Left renal pelvis (tissue), 4 donors: ENCODE results near the gene PLK1. TPM values are rescaled to one million over a fixed set of nuclear protein-coding genes. Genes with fewer than 3 reads are reported as not detected.
"Not testable (repeated sequence)": the region's sequence is repeated elsewhere in the genome, so short reads cannot be mapped to it uniquely, and the experiment has no call there.

Source experiments
- DNase-seq, 4 donors: peaks; one replicate each; pipeline ENCODE4 v3.0.0-alpha.2; 2013; ENCODE audit warnings: low read depth in 4 of 4, low spot score in 3 of 4
- polyA plus RNA-seq, 4 donors: library from polyadenylated mRNA; unstranded; fragments of 120-200 nt; gene quantifications; one replicate each; pipeline ENCODE4 v1.2.1, GENCODE V29; 2013; ENCODE audit not compliant: insufficient read length in 4 of 4

Gene PLK1
- 10 to 100 TPM; 19.4 to 27.9 (median 25.4) TPM for polyA plus RNA-seq

DNA sequence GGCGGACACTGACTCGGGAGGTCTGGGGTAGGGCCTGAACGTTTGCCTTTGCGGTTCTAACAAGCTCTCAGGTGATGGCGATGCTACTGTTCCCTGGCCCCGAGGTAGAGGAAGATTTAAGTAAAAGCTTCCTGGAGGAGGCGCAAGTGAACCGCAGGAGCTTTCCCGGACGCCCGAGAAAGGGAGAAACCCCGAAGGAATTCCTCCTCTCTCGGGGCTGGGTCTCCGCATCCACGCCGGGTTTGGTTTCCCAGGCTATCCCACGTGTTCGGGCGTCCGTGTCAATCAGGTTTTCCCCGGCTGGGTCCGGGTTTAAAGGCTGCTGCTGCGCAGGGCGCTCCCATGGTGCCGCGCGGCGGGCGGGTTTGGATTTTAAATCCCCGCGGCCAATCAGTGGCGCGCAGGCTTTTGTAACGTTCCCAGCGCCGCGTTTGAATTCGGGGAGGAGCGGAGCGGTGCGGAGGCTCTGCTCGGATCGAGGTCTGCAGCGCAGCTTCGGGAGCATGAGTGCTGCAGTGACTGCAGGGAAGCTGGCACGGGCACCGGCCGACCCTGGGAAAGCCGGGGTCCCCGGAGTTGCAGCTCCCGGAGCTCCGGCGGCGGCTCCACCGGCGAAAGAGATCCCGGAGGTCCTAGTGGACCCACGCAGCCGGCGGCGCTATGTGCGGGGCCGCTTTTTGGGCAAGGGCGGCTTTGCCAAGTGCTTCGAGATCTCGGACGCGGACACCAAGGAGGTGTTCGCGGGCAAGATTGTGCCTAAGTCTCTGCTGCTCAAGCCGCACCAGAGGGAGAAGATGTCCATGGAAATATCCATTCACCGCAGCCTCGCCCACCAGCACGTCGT is at the start of gene PLK1:
PLK1 (plus strand) TSS at position 460 of the 844 bp plus-strand sequence; CDS start at position 504, 44 bp downstream.
- peak; percentile 51 to 77 (median 68) for DNase-seq

DNA sequence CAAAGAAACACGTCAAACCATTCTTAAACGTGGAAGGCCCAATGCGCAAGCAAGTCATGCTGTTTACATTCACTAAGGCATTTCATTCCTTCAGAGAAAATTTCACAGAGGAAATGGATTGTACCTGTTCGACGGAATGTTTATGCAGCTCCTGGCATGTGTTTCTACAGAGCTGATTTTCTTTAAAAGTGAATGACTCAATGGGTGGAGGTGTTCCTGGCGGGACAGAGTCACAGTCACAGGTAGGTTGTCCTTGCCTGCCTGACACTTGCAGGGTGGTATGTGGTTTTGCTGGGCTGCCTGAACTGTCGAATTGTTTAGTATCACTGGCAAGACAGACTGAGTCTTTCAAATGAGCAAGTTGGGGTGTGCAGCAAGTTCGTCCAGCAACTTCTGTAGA is 49.2 kb upstream of the PLK1 start:
- DNase-seq: no peak

DNA sequence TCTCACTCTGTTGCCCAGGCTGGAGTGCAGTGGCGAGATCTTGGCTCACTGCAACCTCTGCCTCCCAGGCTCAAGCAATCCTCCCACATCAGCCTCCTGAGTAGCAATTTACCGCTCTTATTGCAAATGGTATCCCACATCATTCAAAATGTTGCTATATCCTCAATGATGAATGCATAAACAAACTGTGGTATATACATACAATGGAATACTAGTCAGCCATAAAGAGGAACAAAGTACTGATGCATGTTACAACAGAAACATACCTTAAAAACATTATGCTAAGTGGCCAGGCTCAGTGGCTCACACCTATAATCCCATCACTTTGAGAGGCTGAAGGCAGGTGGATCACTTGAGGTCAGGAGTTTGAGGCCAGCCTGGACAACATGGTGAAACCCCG is 46.8 kb upstream of the PLK1 start:
- DNase-seq: not testable (repeated sequence)

DNA sequence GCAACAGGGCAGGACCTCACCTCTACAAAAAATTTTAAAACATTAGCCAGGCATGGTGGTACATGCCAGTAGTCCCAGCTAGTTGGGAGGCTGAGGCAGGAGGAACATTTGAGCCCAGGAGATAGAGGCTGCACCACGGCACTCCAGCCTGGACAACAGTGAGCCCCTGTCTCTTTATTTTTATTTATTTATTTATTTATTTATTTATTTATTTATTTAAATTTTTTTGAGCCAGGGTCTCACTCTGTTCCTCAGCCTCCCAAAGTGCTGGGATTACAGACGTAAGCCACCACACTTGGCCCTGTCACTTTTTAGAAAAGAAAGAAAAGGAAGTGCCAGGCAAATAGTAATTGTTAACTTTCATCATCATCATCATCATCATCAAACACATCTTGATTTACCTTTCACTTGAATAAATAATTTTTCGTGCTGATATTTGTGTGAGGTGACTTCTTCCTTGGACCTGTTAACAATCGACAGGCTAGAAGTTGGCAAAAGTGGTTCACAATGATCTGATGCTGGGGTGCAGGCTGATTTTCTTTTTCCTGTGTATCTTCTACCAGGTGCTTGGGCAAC is 44.1 kb upstream of the PLK1 start:
- DNase-seq: no peak

DNA sequence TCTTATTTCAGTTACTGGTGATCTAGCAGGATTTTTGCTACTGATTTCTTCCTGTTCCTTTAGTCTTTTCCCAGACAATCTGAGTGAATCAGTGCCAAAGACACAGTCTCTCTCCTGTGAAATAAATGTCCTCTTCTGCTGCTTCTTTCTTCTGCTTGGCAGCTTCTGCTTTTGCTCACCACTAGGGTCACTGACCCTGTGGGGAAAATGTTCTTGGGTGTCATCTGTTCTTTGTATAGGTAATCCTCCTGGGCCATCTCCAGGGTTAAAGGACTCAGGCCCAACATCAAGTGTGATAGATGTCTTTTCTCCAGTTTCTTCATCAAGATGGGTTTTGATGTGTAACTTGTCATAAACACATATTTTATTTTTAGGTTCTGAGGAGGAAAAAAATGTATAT is 42.7 kb upstream of the PLK1 start:
- DNase-seq: no peak

DNA sequence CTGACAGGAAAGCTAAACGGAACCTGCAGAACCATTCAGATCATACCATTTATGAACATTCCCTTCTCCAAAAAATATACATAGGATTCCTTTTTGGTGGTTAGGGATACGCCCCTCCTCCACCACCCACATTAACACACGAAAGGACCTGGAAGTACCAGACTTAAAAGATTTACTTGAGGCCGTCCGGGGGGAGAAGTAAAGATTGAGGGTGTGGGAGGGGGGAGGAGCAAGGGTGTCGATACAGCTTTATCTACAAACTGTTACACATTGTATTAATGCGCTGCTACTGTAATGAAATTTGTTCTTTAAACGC is 38.1 kb upstream of the PLK1 start:
- no peak for DNase-seq

DNA sequence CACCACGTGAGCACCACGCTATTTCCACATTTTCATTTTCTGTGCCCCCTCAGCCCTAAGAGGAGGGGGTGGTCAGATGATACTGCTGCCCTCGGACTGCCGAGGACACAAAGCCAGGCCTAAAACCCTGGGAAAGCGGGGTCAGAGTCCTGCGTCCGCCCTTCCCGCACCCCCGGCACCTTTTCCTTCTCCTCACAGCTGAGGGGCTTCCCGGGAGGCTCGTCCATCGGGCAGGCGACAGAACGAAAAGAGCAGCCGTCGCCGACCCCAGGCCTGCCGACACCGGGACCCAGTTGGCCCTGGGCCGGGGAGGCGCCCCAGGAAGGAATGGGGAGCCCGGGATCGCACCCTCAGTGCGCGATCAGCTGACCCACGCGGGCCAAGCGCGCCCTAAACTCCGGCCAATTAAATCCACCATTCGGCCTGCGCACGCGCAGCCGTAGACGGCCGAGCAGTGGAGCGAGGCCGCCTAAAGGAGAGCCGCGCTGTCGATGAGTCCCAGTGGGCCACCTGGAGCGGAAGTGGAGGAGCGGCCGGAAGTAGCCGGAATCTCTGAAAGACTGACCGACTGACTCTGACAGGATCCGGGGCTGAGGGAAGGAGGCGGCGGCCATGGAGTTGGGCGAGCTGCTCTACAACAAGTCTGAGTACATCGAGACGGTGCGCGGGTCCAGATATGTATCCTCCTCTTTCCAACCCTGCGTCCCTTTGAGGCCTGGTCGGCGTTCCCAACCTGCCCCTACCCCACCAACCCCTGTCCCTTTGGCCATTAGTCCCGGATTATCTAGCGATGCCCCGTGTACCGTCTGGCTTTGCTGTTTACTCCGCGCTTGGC is 37.5 kb upstream of the PLK1 start, which contains the start of the genes DCTN5 and PALB2:
DCTN5 (plus strand) TSS at position 536 of the 835 bp plus-strand sequence; CDS start at position 613, 77 bp downstream.
PALB2 (minus strand) TSS at position 380 of the 835 bp plus-strand sequence; CDS start at position 227, 153 bp downstream.
- peak; percentile 76 to 87 (median 80) for DNase-seq

DNA sequence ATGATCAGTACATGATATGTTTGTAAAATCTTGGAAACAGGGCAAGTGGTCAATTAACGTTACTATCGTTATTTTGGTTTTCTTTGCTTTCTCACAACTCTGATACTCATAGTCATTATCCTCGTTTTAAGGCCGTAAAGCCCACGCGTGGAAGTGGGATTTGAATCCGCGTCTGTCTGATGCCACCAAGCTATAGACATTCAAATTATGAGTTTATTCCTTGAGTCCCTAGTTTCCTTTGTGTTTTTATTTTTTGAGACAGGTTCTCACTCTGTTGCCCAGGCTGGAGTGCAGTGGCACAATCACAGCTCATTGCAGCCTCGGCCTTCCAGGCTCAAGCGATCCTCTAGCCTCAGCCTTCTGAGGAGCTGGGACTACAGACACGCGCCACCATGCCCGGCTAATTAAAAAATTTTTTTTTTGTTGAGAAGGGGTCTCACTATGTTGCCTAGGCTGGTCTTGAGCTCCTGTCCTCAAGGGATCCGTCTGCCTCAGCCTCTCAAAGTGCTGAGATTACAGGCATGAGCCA is 36.4 kb upstream of the PLK1 start:
- DNase-seq: no peak

DNA sequence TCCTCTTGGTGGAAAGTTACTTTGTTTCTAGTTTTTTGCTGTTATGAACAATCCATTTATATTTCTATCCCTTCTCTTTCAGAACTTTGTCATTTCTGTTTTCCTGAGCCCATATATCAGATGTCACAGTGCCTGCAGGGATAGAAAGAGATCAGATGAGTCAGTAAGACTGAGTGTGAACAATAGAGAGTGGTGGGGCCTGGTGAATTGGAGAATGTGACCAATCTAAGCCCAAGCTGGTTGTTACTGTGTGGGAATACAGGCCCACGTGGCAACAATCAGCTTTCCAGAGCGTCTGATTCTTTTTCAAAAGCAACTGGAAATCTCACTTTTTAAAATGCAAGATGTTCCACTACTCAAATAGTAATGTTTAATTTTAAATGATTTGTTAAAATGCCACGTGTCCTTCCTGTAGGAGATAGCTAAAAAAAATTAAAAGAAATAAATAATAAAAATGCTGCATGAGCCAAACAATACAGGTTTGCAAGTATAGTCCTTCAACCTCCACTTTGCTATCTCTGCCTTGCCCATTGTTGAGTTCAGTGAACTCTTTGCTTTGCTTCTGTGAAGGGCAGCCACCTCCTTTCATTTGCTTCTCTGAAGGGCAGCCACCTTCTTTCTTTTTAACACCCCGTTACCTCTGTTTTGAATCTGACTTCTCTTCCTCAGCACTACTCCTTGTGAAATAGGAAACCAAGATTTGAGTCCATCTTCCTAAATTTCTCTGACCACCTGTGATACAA is 27.8 kb upstream of the PLK1 start:
- DNase-seq: no peak

DNA sequence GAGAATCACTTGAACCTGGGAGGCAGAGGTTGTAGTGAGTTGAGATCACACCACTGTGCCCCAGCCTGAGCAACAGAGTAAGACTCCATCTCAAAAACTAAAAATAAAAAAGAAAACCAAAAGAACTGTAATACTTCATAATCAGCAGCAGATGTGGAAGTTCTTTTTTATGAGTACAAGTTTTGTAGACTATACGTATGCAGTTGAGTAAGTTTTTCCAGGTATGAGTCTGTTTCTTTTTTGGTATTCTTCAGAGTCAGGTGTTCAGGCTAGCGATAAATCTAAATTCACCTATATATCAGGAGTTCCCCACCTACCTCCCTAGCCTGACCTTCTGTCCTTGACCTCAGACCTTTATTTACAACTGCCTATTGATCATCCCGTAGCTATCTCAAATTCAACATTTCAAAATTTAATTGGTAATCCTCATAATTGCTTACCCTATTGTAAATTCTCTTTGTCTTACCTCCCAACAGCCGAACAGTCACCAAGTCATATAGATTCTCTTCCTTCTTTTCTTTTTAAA is 26.7 kb upstream of the PLK1 start:
- DNase-seq: no peak

DNA sequence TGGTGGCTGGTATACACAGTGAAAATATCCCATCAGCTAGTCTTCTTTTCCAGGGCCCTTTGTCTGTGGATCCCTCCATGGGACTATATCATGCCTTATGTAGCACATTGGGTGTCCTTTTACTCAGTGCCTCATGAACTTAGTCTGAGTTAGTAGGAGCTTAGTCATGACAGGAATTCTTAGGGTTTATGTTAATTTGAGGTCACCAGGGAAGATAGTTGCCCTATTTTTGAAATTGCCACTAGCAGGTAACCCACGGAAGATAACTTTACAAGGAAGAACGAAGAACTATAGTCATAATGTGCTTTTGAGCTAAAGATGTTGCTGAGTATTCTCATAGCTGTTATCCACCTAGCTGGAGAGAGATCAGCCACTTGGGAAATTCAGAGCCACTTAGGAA is 14.8 kb upstream of the PLK1 start:
- DNase-seq: no peak

DNA sequence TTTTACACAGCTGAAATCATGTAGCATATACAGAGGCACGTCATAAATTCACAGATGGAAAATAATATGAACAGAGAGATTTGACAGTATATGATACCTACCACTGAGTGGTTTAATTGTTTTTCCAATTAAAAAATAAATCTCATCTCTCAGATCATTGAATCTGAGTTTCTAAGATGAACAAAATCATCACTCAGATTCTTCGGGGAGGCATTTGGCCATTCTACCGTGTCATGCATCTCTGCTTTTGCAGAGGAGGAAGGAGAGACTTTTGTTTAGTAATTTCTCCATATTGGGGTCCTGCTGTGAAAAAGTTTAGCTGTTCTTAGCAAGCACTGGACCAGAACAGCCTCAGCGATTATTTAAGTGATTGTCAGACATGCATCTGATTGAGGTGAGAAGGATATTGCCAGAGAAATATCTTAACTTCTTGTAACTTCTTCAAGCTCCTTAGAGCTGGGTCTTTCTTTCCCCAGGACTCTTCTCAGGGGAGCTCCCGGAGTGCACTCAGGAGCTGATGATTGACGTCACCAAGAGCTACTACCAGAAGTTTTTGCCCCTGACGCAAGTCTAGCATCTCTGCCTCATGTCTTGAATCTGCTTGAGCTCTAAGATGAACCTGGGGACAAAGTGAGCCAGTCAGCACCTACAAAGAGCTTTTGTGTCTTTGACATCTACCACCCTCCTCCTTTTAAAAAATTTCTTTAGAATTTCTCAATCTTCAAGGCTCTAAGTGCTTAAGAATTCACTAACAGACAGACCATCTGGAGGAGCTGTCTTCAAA is 11.9 kb upstream of the PLK1 start:
- no peak for DNase-seq

DNA sequence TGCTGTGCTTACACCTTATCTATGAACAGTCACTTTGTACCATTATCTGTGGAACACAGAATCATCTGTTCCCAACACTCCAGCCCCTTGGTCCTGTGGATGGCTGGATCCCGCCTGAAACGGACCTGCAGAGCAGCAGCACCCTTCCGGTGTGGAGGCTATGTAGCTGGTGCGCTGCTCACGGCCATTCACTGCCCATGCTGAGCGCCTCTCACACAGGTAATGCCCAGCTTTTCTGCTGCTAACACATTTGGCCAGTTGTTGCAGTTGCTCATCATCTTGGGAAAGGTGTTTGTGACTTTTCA is 11.4 kb upstream of the PLK1 start:
- no peak for DNase-seq

DNA sequence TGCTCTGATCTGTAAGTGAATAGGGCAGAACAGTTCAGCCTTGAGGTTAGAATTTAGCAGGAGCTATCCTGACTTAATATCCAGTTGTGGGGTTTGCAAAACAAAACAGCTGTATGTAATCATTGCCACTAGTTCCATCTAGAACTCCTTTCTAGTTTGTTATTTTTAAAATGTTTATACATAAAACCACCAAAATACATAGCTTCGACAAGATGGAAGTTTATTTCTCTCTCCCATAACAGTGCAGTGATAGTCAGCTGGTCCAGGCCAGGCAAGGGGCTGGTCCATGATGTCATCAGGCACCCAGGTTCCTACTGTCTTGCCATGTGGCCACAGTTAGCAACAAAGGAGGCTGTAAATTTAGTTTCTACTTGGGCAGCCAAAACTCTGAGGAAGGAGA is 10.5 kb upstream of the PLK1 start:
- DNase-seq: no peak

DNA sequence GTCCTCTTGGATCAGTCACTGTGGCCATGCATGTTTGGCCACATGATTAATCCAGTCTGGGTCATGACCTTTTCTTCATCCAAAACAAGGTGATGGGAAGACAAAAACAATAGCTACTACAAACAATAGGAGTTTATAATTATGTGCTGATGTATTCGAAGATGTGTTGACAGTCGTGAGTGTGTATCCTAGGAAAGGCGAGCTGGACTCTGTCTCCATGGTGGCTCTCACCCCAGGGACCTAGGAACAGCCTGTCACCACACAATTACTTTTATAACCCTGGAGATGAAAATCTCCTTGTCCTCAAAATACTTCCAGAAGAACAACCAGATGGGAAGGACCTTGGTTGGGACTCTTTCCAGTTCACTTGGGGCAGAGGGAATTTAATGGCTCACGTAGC is 9.8 kb upstream of the PLK1 start:
- no peak for DNase-seq

DNA sequence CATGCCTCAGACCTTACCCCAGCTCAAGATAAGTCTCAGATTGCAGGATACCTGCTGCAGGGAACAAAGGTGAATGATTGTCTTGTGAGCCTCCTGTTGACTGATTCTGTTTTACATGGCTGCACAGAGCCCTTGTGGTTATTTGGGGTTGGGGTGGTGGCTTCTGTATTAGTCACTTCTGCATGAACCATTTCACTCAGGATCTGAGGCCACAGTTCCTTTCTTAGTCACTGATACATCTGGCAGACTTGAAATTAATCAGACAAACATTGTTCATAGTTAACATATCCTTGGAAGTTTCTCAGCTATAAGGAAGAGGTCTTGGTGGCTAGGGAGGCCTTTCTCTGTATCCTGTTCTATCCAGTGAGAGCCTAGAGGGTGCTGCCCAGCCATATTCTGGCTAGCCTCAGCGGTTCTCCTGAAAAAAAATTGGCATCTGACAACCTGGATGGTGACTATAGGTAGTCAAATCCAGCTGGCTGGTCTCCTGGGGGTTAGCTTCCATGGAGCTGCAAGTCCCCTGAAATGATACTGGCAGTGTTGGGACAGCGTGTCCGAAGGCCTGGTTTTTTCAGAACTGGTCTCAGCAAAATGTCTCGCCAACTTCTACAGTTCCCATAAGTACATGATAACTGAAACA is 8.4 kb upstream of the PLK1 start:
- no peak for DNase-seq

DNA sequence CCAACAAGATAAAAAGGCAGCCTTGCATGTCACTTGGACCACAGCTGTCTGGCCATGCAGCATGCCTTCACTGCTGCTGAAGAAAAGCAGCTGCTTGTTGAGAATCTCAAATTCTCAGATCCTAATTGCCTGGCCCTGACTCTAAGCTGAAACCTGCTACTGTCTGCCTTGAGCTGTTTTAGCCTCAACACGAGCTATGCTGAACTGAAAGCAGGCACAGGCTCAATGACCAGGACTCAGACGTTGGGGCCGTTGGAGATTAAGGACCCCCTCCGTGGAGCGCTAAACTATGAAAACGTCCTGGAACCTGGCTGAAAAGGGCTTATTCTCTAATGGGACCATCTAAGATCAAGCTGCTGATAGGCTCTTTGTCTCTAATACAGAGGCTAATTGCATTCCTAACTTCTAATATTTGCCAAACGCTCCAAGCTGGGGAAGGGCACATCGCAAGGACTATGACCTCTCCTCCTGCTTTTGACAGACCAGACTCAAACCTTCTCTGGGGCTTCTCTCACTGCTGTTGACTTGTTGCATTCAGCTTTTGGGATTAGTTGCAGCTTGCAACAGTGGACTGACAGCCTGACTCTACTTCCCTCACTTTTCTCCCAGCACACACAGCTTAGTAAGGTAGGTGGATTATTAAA is 4.6 kb upstream of the PLK1 start:
- DNase-seq: no peak

DNA sequence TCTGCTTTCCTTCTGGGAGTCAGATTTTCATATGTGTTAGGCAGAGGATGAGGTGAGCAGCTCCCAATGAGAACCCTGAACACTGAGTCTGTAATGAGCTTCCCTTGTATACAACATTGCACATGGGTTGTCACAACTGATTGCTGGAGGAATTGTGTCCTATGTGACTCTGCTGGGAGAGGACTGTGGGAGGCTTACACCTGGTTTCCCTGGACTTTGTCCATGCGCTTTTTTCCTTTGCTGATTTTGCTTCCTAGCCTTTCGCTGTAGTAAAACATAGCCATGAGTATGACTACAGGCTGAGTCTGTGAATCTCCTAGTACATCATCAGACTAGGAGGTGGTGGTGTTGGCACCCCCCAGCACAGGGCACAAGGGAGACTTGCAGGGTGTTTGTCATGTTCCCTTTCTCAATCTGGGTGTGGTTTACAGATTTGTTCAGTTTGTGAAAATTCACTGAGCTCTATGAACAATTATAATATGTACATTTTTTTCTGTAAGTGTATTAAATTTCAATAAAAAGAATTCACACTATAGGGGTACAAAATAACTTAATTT is 1.7 kb upstream of the PLK1 start:
- no peak for DNase-seq
